Activated CD8-positive, alpha-beta T cell treated with anti-CD3 and anti-CD28 coated beads for 36 hours (primary cell): ENCODE measurements around the gene RTBDN. TPM values are rescaled to one million over a fixed set of nuclear protein-coding genes. Genes with fewer than 3 reads are reported as not detected.

Experiments
- ATAC-seq: fragments of 200-7000 bp; cut with Tn5 transposase; one replicate; pipeline ENCODE4 v1.10.0; 2021; ENCODE audit warnings: mild to moderate bottlenecking, moderate library complexity
- CTCF ChIA-PET: fragments of 350-600 bp; sonication (Branson Sonifier 250); formaldehyde crosslinking; loops from one replicate; lab custom pipeline; 2021; ENCODE audit warnings: antibody characterized with exemption; lab: Charles Lee
- POLR2A ChIA-PET: fragments of 350-600 bp; sonication (Branson Sonifier 250); formaldehyde crosslinking; loops from one replicate; lab custom pipeline; 2021; ENCODE audit warnings: antibody characterized with exemption; lab: Charles Lee
- DNase-seq: peaks from one replicate; pipeline ENCODE4 v3.0.0-alpha.2; 2020
- H3K27ac Mint-ChIP-seq: one replicate; pipeline ENCODE4 v1.8.0; 2021; ENCODE audit warnings: mild to moderate bottlenecking, mixed read lengths
- H3K27me3 Mint-ChIP-seq: one replicate; pipeline ENCODE4 v1.8.0; 2021; ENCODE audit warnings: mixed read lengths
- H3K36me3 Mint-ChIP-seq: one replicate; pipeline ENCODE4 v1.8.0; 2021; ENCODE audit warnings: low read depth, mixed read lengths
- H3K4me1 Mint-ChIP-seq: one replicate; pipeline ENCODE4 v1.8.0; 2021; ENCODE audit warnings: low read depth, mixed read lengths
- H3K4me3 Mint-ChIP-seq: one replicate; pipeline ENCODE4 v1.8.0; 2021; ENCODE audit warnings: mild to moderate bottlenecking, moderate library complexity, mixed read lengths
- H3K9me3 Mint-ChIP-seq: one replicate; pipeline ENCODE4 v1.8.0; 2021; ENCODE audit warnings: mixed read lengths
- CTCF ChIP-seq: fragments of 200-600 bp; IDR thresholded peaks from one replicate; pipeline ENCODE4 v1.8.0; 2022; ENCODE audit warnings: antibody characterized with exemption, mild to moderate bottlenecking
- intact Hi-C: fragments of 100-400 bp; cut with micrococcal nuclease; formaldehyde crosslinking; loops from one replicate; pipeline ENCODE4 v1.10.0; 2022
- total RNA-seq, 2 experiments: library from RNA; stranded (reverse); gene quantifications; one replicate each; pipeline ENCODE4 v1.2.3, GENCODE V29; 2021

The RTBDN gene
- total RNA-seq, 2 experiments from 2014 or later, result not detected

- Mint-ChIP-seq H3K4me3 (no peak overlapping the region), H3K9me3 (no peaks in the 10 kb centered on the region), H3K27me3 (no peaks in the 10 kb centered on the region), H3K27ac (no peak overlapping the region), H3K36me3 (peaks cover 32% of the 10 kb centered on the region), H3K4me1 (peaks cover 35% of the 10 kb centered on the region)
- TF ChIP-seq CTCF, result no peak
- ChIA-PET POLR2A (interaction anchor here (0.7 to 3.6 kb wide), 6 partner anchors 14 to 40 kb away, joined by 3 to 26 read pairs (median 9); partner anchors contain the start of gene HOOK2), CTCF (interaction anchor here (1.1 to 14.2 kb wide), 15 partner anchors 9 to 125 kb away, joined by 3 to 480 read pairs (median 8); partner anchors contain the start of genes GET3, RNASEH2A and TRIR)
- ATAC-seq (no peak), DNase-seq (no peak)
- intact Hi-C loops, result loop anchor here (2.0 kb wide), 1 partner anchor 36 kb away; no protein-coding TSS in a partner anchor
Observed at GRCh38 chr19:12797141-12797587, 37.2 kb downstream of the RTBDN start.

- ATAC-seq, result peak; percentile 15
- CTCF ChIA-PET, result interaction anchor here (0.7 to 14.2 kb wide), 41 partner anchors 10 to 507 kb away, joined by 3 to 480 read pairs (median 4); partner anchors contain the start of genes DNASE2, GET3, RNASEH2A and TNPO2
- H3K27me3 Mint-ChIP-seq, result no peaks in the 10 kb centered on the region
Observed at GRCh38 chr19:12796146-12797071, 38.0 kb downstream of the RTBDN start.

GRCh38 chr19:12794971-12795381, 39.4 kb downstream of the RTBDN start:
- Mint-ChIP-seq H3K4me1 (peaks cover 33% of the 10 kb centered on the region), H3K27ac (peak overlapping the region; percentile 87), H3K4me3 (peak overlapping the region; percentile 79), H3K36me3 (peaks cover 26% of the 10 kb centered on the region), H3K9me3 (no peaks in the 10 kb centered on the region), H3K27me3 (no peaks in the 10 kb centered on the region)
- TF ChIP-seq CTCF, result no peak
- ChIA-PET CTCF (interaction anchor here (1.4 to 14.2 kb wide), 10 partner anchors 8 to 120 kb away, joined by 4 to 480 read pairs (median 20); partner anchors contain the start of genes RNASEH2A and TRIR), POLR2A (interaction anchor here (0.9 to 3.6 kb wide), 8 partner anchors 9 to 34 kb away, joined by 3 to 19 read pairs (median 7); partner anchors contain the start of genes HOOK2 and RNASEH2A)
- intact Hi-C loops, result loop anchor here (2.0 kb wide), 1 partner anchor 16 kb away; no protein-coding TSS in a partner anchor
- ATAC-seq, result no peak
- DNase-seq, result no peak

More at GRCh38 chr19:12796146-12797071, 38.0 kb downstream of the RTBDN start:
- Mint-ChIP-seq H3K36me3 (peaks cover 36% of the 10 kb centered on the region), H3K4me3 (peak overlapping the region; percentile 68), H3K9me3 (no peaks in the 10 kb centered on the region), H3K27ac (peak overlapping the region; percentile 87), H3K4me1 (peaks cover 34% of the 10 kb centered on the region)
- intact Hi-C loops, result loop anchor here (2.0 kb wide), 1 partner anchor 36 kb away; no protein-coding TSS in a partner anchor
- TF ChIP-seq CTCF, result peak; percentile 93
- POLR2A ChIA-PET, result interaction anchor here (0.7 to 3.6 kb wide), 14 partner anchors 9 to 356 kb away, joined by 3 to 26 read pairs (median 4); partner anchors contain the start of genes HOOK2 and RNASEH2A
- peak; percentile 80 for DNase-seq

GRCh38 chr19:12794196-12794941, 40.0 kb downstream of the RTBDN start:
- H3K27me3 Mint-ChIP-seq, result no peaks in the 10 kb centered on the region
- H3K27ac Mint-ChIP-seq, result peak overlapping the region; percentile 87
- H3K4me3 Mint-ChIP-seq, result peak overlapping the region; percentile 79
- H3K9me3 Mint-ChIP-seq, result no peaks in the 10 kb centered on the region
- no peak for TF ChIP-seq CTCF
- H3K36me3 Mint-ChIP-seq, result peaks cover 22% of the 10 kb centered on the region
- intact Hi-C loops, result loop anchor here (2.0 kb wide), 1 partner anchor 16 kb away; no protein-coding TSS in a partner anchor
- ATAC-seq (no peak), DNase-seq (no peak)
- CTCF ChIA-PET, result interaction anchor here (2.8 to 14.2 kb wide), 6 partner anchors 8 to 54 kb away, joined by 20 to 480 read pairs (median 55); partner anchors contain the start of gene RNASEH2A
- peaks cover 31% of the 10 kb centered on the region for H3K4me1 Mint-ChIP-seq
- POLR2A ChIA-PET, result interaction anchor here (0.9 to 3.6 kb wide), 8 partner anchors 12 to 33 kb away, joined by 3 to 97 read pairs (median 10); partner anchors contain the start of gene HOOK2
